Testis (tissue), 3 donors: Measurements from ENCODE around the gene GGCX. TPM values are rescaled to one million over a fixed set of nuclear protein-coding genes. Genes with fewer than 3 reads are reported as not detected.

ENCODE experiments used
- DNase-seq: peaks from one replicate; pipeline ENCODE4 v3.0.0-alpha.2; 2019
- H3K27ac ChIP-seq, 2 donors: fragments of 200-600 bp; sonication (generic); one replicate each; pipeline ENCODE4 v1.5.1; 2019
- H3K27me3 ChIP-seq: fragments of 200-600 bp; sonication (generic); one replicate; pipeline ENCODE4 v1.5.1; 2019
- H3K36me3 ChIP-seq: fragments of 200-600 bp; sonication (generic); one replicate; pipeline ENCODE4 v1.5.1; 2017; ENCODE audit warnings: low read depth; ENCODE audit errors: missing control alignments
- H3K4me1 ChIP-seq: fragments of 200-600 bp; sonication (generic); one replicate; pipeline ENCODE4 v1.5.1; 2019
- H3K4me3 ChIP-seq, 2 donors: fragments of 200-600 bp; sonication (generic); one replicate each; pipeline ENCODE4 v1.5.1; 2017 to 2019
- H3K9me3 ChIP-seq: fragments of 200-600 bp; sonication (generic); one replicate; pipeline ENCODE4 v1.5.1; 2017
- CTCF ChIP-seq, 3 experiments: fragments of 450-650 bp in 2 of 3; fragments of 200-600 bp in 1 of 3; sonication (generic) in 1 of 3; IDR thresholded peaks; one replicate each; pipeline ENCODE4 v1.5.1; 2016 to 2019; ENCODE audit warnings: antibody characterized with exemption in 3 of 3, mild to moderate bottlenecking in 2 of 3, moderate library complexity in 1 of 3
- POLR2A ChIP-seq: fragments of 450-650 bp; IDR thresholded peaks from one replicate; pipeline ENCODE4 v1.6.1; 2017; ENCODE audit warnings: antibody characterized with exemption, mild to moderate bottlenecking, moderate library complexity
- WGBS, 2 donors: methylation state at CpG; one replicate each; pipeline ENCODE4 v1.1.5; 2018; 5-methylcytosine and 5-hydroxymethylcytosine counted together
- intact Hi-C: fragments of 100-400 bp; cut with DNase I; formaldehyde crosslinking; loops from one replicate; pipeline ENCODE4 v1.15.1; 2023; ENCODE audit warnings: low total_unique reads
- polyA plus RNA-seq: library from polyadenylated mRNA; stranded (reverse); fragments of 350-450 nt; fragmentation: Illumina TruSeq; extraction: RNeasy Lipid Tissue Mini Kit (QIAGEN cat#74804); gene quantifications from one replicate; pipeline ENCODE4 v1.2.3, GENCODE V29; 2014; ENCODE audit warnings: low read depth, low replicate concordance; ENCODE audit not compliant: insufficient read depth
- small RNA-seq, 2 donors: library from RNA; depleted of rRNA; stranded (forward); fragments of <200 nt; gene quantifications; one replicate each; pipeline ENCODE3, GENCODE V24; 2016
- total RNA-seq, 2 donors: library from RNA; depleted of rRNA; stranded (reverse); fragments of >200 nt; gene quantifications; one replicate each; pipeline ENCODE4 v1.2.3, GENCODE V29; 2016

GGCX gene
- total and polyA plus RNA-seq, 3 donors from 2014 or later: 21.1 to 31.8 (median 26.8) TPM

GRCh38 chr2:85497944-85498630, 63.2 kb downstream of the GGCX start:
- 88 to 89% methylated on average over 4 of the region's 4 CpGs for WGBS, 2 donors
- H3K9me3 ChIP-seq: no peaks in the 10 kb centered on the region
- TF ChIP-seq CTCF (IDR thresholded peaks at IDR 0.05) (no peak), POLR2A (no peak)
- no peak for DNase-seq
- intact Hi-C loops: no loop called here
- H3K27me3 ChIP-seq: no peaks in the 10 kb centered on the region
- H3K4me1 ChIP-seq: peaks cover 11% of the 10 kb centered on the region
- H3K27ac ChIP-seq: no peak overlapping the region
- no peaks in the 10 kb centered on the region for H3K36me3 ChIP-seq
- H3K4me3 ChIP-seq: no peak overlapping the region

- TF ChIP-seq POLR2A: no peak
- no peak for TF ChIP-seq CTCF (IDR thresholded peaks at IDR 0.05)
- no peak for DNase-seq
- peaks cover 11% of the 10 kb centered on the region for H3K4me1 ChIP-seq
- intact Hi-C loops: no loop called here
- H3K27ac ChIP-seq: no peak overlapping the region
- H3K27me3 ChIP-seq: no peaks in the 10 kb centered on the region
- H3K4me3 ChIP-seq: no peak overlapping the region
- WGBS, 2 donors: 96 to 97% methylated on average over 1 of the region's 1 CpG
- no peaks in the 10 kb centered on the region for H3K36me3 ChIP-seq
- H3K9me3 ChIP-seq: no peaks in the 10 kb centered on the region
Observed at GRCh38 chr2:85496436-85496835, 64.9 kb downstream of the GGCX start.

Small RNA genes within 50 kb of the gene (small RNA-seq; reads per million reads assigned to genes)
- 0 reads per million in 2 donors for gene RN7SL126P

Other genes starting within 250 kb of the GGCX start
- gene TGOLN2, start 233.5 kb downstream of the GGCX start, total RNA-seq: 100 to 1,000 TPM; 115 to 143 TPM
- 80.6 TPM for gene TGOLN2, start 233.5 kb downstream of the GGCX start, polyA plus RNA-seq
- 10 to 100 TPM; 54.0 to 60.5 TPM for gene RETSAT, start 207.0 kb downstream of the GGCX start, total RNA-seq
- 49.7 TPM for gene RETSAT, start 207.0 kb downstream of the GGCX start, polyA plus RNA-seq
- gene ELMOD3, start 206.7 kb downstream of the GGCX start, total RNA-seq: 10 to 100 TPM; 38.4 to 51.6 TPM
- gene ELMOD3, start 206.7 kb downstream of the GGCX start, polyA plus RNA-seq: 26.2 TPM
- 10 to 100 TPM; 17.7 to 29.4 TPM for gene CAPG, start 151.1 kb downstream of the GGCX start, total RNA-seq
- 74.5 TPM for gene CAPG, start 151.1 kb downstream of the GGCX start, polyA plus RNA-seq
- gene SH2D6, start 142.8 kb downstream of the GGCX start, total RNA-seq: 10 to 100 TPM; 11.2 to 13.6 TPM
- gene SH2D6, start 142.8 kb downstream of the GGCX start, polyA plus RNA-seq: 15.9 TPM
- gene MAT2A, start 22.3 kb downstream of the GGCX start, total RNA-seq: 100 to 1,000 TPM; 219 to 268 TPM
- 198 TPM for gene MAT2A, start 22.3 kb downstream of the GGCX start, polyA plus RNA-seq
- 10 to 100 TPM; 10.8 to 13.9 TPM for gene VAMP8, start 16.1 kb upstream of the GGCX start, total RNA-seq
- 59.0 TPM for gene VAMP8, start 16.1 kb upstream of the GGCX start, polyA plus RNA-seq
- gene VAMP5, start 22.9 kb upstream of the GGCX start, total RNA-seq: 10 to 100 TPM in 1 of 2 donors, 1 to 10 TPM in 1; 4.9 to 17.5 TPM
- gene VAMP5, start 22.9 kb upstream of the GGCX start, polyA plus RNA-seq: 36.8 TPM
- 100 to 1,000 TPM; 119 to 137 TPM for gene RNF181, start 34.3 kb upstream of the GGCX start, total RNA-seq
- 189 TPM for gene RNF181, start 34.3 kb upstream of the GGCX start, polyA plus RNA-seq
- gene TMEM150A, start 41.2 kb upstream of the GGCX start, total RNA-seq: 10 to 100 TPM; 33.1 to 44.0 TPM
- 39.3 TPM for gene TMEM150A, start 41.2 kb upstream of the GGCX start, polyA plus RNA-seq
- gene C2orf68, start 50.6 kb upstream of the GGCX start, total RNA-seq: 10 to 100 TPM; 22.9 to 37.6 TPM
- gene C2orf68, start 50.6 kb upstream of the GGCX start, polyA plus RNA-seq: 55.7 TPM
- 10 to 100 TPM; 74.9 to 96.8 TPM for gene USP39, start 54.7 kb upstream of the GGCX start, total RNA-seq
- 49.8 TPM for gene USP39, start 54.7 kb upstream of the GGCX start, polyA plus RNA-seq
- gene SFTPB, start 106.7 kb upstream of the GGCX start, total RNA-seq: under 1 TPM in 1 of 2 donors, not detected in 1; 0.25 TPM
- 0.36 TPM for gene SFTPB, start 106.7 kb upstream of the GGCX start, polyA plus RNA-seq
- gene GNLY, start 132.9 kb upstream of the GGCX start, total RNA-seq: 1 to 10 TPM in 1 of 2 donors, under 1 TPM in 1; 0.43 to 2.6 TPM
- 2.2 TPM for gene GNLY, start 132.9 kb upstream of the GGCX start, polyA plus RNA-seq
- 10 to 100 TPM; 14.2 to 16.8 TPM for gene ATOH8, start 192.5 kb upstream of the GGCX start, total RNA-seq
- 13.5 TPM for gene ATOH8, start 192.5 kb upstream of the GGCX start, polyA plus RNA-seq